ENCODE data around the gene GPAM. TPM values are rescaled to one million over a fixed set of nuclear protein-coding genes. Genes with fewer than 3 reads are reported as not detected.

The GPAM gene
- total RNA-seq = 1 to 10 TPM; 7.7 to 8.7 TPM

GRCh38 chr10:112183329-112184051, at the start of gene GPAM:
Gene GPAM, minus strand, starts transcription at chr10:112183765. Its CDS starts 1,981 bp downstream, at chr10:112181784.
- intact Hi-C loops (cut with DNase I) = loop anchor here (10.0 kb wide), 1 partner anchor 261 kb away; the partner anchor contains the start of genes VTI1A and ZDHHC6
- no peak for TF ChIP-seq CTCF (IDR thresholded peaks at IDR 0.05)

GRCh38 chr10:112232670-112233069, 49.1 kb upstream of the GPAM start:
- intact Hi-C loops (cut with DNase I) = no loop called here
- Histone ChIP-seq H3K36me3 (no peaks in the 10 kb centered on the region), H3K9me3 (no peaks in the 10 kb centered on the region), H3K4me3 (no peak overlapping the region), H3K9ac (ENCODE audit: low read depth in 2 of 2, low read length in 2 of 2) (no peak overlapping the region), H3K27ac (no peak overlapping the region), H3K27me3 (no peaks in the 10 kb centered on the region), H3K4me1 (no peaks in the 10 kb centered on the region)
- no peak for TF ChIP-seq CTCF (IDR thresholded peaks at IDR 0.05)
- no peak for DNase-seq

More at GRCh38 chr10:112183329-112184051, at the start of gene GPAM:
- Histone ChIP-seq H3K27ac (peak within 1 kb of the TSS; percentile 65), H3K4me3 (peak within 1 kb of the TSS; percentile 76), H3K4me1 (no peaks in the 10 kb centered on the region), H3K36me3 (no peaks in the 10 kb centered on the region), H3K9ac (ENCODE audit: low read depth in 2 of 2, low read length in 2 of 2) (peak within 1 kb of the TSS; percentile 87 to 92), H3K9me3 (no peaks in the 10 kb centered on the region), H3K27me3 (no peaks in the 10 kb centered on the region)
- DNase-seq = peak; percentile 98

- no peak overlapping the region for H3K4me3 ChIP-seq
- no peak overlapping the region for H3K27ac ChIP-seq
- no peaks in the 10 kb centered on the region for H3K9me3 ChIP-seq
- no peak overlapping the region for H3K9ac ChIP-seq (ENCODE audit: low read depth in 2 of 2, low read length in 2 of 2)
- intact Hi-C loops (cut with DNase I) = no loop called here
- no peaks in the 10 kb centered on the region for H3K27me3 ChIP-seq
- H3K4me1 ChIP-seq = no peaks in the 10 kb centered on the region
- no peak for DNase-seq
- no peaks in the 10 kb centered on the region for H3K36me3 ChIP-seq
- no peak for TF ChIP-seq CTCF (IDR thresholded peaks at IDR 0.05)
These were observed 48.2 kb upstream of the GPAM start for GRCh38 chr10:112231602-112232400.

- Histone ChIP-seq H3K27ac (no peak overlapping the region), H3K4me1 (no peaks in the 10 kb centered on the region), H3K36me3 (no peaks in the 10 kb centered on the region), H3K4me3 (no peak overlapping the region), H3K27me3 (no peaks in the 10 kb centered on the region), H3K9me3 (no peaks in the 10 kb centered on the region), H3K9ac (ENCODE audit: low read depth in 2 of 2, low read length in 2 of 2) (no peak overlapping the region)
- intact Hi-C loops (cut with DNase I) = no loop called here
- no peak for TF ChIP-seq CTCF (IDR thresholded peaks at IDR 0.05)
- no peak for DNase-seq
These were observed 46.9 kb upstream of the GPAM start for GRCh38 chr10:112230325-112230988.

GRCh38 chr10:112229901-112230300, 46.3 kb upstream of the GPAM start:
- no peak overlapping the region for H3K27ac ChIP-seq
- DNase-seq = no peak
- no peaks in the 10 kb centered on the region for H3K36me3 ChIP-seq
- H3K4me1 ChIP-seq = no peaks in the 10 kb centered on the region
- no peak overlapping the region for H3K9ac ChIP-seq (ENCODE audit: low read depth in 2 of 2, low read length in 2 of 2)
- no peak overlapping the region for H3K4me3 ChIP-seq
- no peak for TF ChIP-seq CTCF (IDR thresholded peaks at IDR 0.05)
- no peaks in the 10 kb centered on the region for H3K9me3 ChIP-seq
- intact Hi-C loops (cut with DNase I) = no loop called here
- H3K27me3 ChIP-seq = no peaks in the 10 kb centered on the region
